Keratinocyte (primary cell): ENCODE data around the gene HERPUD1. TPM values are rescaled to one million over a fixed set of nuclear protein-coding genes. Genes with fewer than 3 reads are reported as not detected.

Experiments used
- DNase-seq: peaks from one replicate; pipeline ENCODE4 v3.0.0-alpha.2; 2011; ENCODE audit warnings: low read depth, missing footprints, low spot score
- FAIRE-seq: peaks from 2 replicates; lab custom pipeline; 2011; peaks lifted over from hg19 to GRCh38; lab: Jason Lieb, UNC
- H2AFZ ChIP-seq: 2 replicates; pipeline ENCODE4 v1.6.0; 2012; ENCODE audit warnings: low read length, control low read depth, inconsistent platforms; ENCODE audit not compliant: control insufficient read depth
- H3K27ac ChIP-seq: 2 replicates; pipeline ENCODE4 v1.5.1; 2011; ENCODE audit warnings: low read length; ENCODE audit not compliant: control insufficient read depth, insufficient read depth
- H3K27me3 ChIP-seq: 3 replicates; pipeline ENCODE4 v1.6.0; 2011; ENCODE audit warnings: low read length; ENCODE audit not compliant: control insufficient read depth, insufficient read depth; ENCODE audit errors: extremely low read depth
- H3K36me3 ChIP-seq, 2 experiments: 2 replicates in 1 of 2; 3 replicates in 1 of 2; pipeline ENCODE4 v1.5.1; 2011; ENCODE audit warnings: low read length in 2 of 2, mild to moderate bottlenecking in 1 of 2; ENCODE audit not compliant: control insufficient read depth in 2 of 2, insufficient read depth in 2 of 2; ENCODE audit errors: extremely low read depth in 1 of 2
- H3K4me1 ChIP-seq: 3 replicates; pipeline ENCODE4 v1.5.1; 2011; ENCODE audit warnings: low read length; ENCODE audit not compliant: control insufficient read depth, insufficient read depth; ENCODE audit errors: extremely low read depth
- H3K4me2 ChIP-seq: 3 replicates; pipeline ENCODE4 v1.6.0; 2011; ENCODE audit warnings: low read depth, low read length; ENCODE audit not compliant: control insufficient read depth, insufficient read depth; ENCODE audit errors: extremely low read depth
- H3K4me3 ChIP-seq, 3 experiments: fragments of 200-600 bp in 1 of 3; sonication (generic) in 1 of 3; 2 replicates in 2 of 3; 3 replicates in 1 of 3; pipeline ENCODE4 v1.5.1; 2011 to 2016; ENCODE audit warnings: low read length in 3 of 3, mild to moderate bottlenecking in 3 of 3, control low read depth in 2 of 3, inconsistent platforms in 1 of 3, low read depth in 1 of 3, mixed read lengths in 1 of 3, mixed run types in 1 of 3, moderate library complexity in 1 of 3; ENCODE audit not compliant: control insufficient read depth in 2 of 3, insufficient read depth in 2 of 3; ENCODE audit errors: extremely low read depth in 1 of 3
- H3K79me2 ChIP-seq: 2 replicates; pipeline ENCODE4 v1.6.0; 2012; ENCODE audit warnings: low read length; ENCODE audit not compliant: control insufficient read depth, insufficient read depth
- H3K9ac ChIP-seq: 3 replicates; pipeline ENCODE4 v1.6.0; 2011; ENCODE audit warnings: low read length; ENCODE audit not compliant: control insufficient read depth, insufficient read depth; ENCODE audit errors: extremely low read depth
- H3K9me1 ChIP-seq: 3 replicates; pipeline ENCODE4 v1.6.0; 2011; ENCODE audit warnings: low read length; ENCODE audit not compliant: control insufficient read depth, insufficient read depth; ENCODE audit errors: extremely low read depth
- H3K9me3 ChIP-seq: 2 replicates; pipeline ENCODE4 v1.5.1; 2012; ENCODE audit warnings: low read depth, low read length; ENCODE audit not compliant: control insufficient read depth
- H4K20me1 ChIP-seq: 3 replicates; pipeline ENCODE4 v1.6.0; 2011; ENCODE audit warnings: low read length; ENCODE audit not compliant: control insufficient read depth, insufficient read depth; ENCODE audit errors: extremely low read depth
- EZH2 ChIP-seq: IDR thresholded peaks from one replicate; pipeline ENCODE4 v1.6.1; 2012; ENCODE audit warnings: inconsistent platforms, mild to moderate bottlenecking, low read length, moderate library complexity
- dilution Hi-C: fragments of 300-500 bp; cut with MboI; formaldehyde crosslinking; loops from one replicate; pipeline ENCODE4 v1.7.0; 2020; ENCODE audit warnings: low sequenced_read_pairs; ENCODE audit not compliant: extremely low pct_ligation_motif_present
- polyA plus RNA-seq, 5 experiments: library from polyadenylated mRNA; depleted of rRNA in 3 of 5; stranded (reverse) in 3 of 5; stranded (forward) in 1 of 5; unstranded in 1 of 5; fragments of >200 nt; gene quantifications; 1 replicate in 1 of 5; 2 replicates in 3 of 5; 3 replicates in 1 of 5; pipeline versions ENCODE4 v1.2.1 to v1.2.3, GENCODE V29; 2011 to 2012; ENCODE audit warnings: missing spikeins in 2 of 5, low read depth in 1 of 5, low replicate concordance in 1 of 5
- TF ChIP-seq, protein P1 (sequence below), 3 experiments: IDR thresholded peaks in 1 of 3; conservative IDR thresholded peaks in 1 of 3; optimal IDR thresholded peaks in 1 of 3; 2 replicates in 2 of 3; 3 replicates in 1 of 3; pipeline versions ENCODE3 to v1.5.1; 2011; ENCODE audit warnings: low read length in 3 of 3, mild to moderate bottlenecking in 3 of 3, moderate library complexity in 2 of 3, control low read depth in 1 of 3, inconsistent platforms in 1 of 3; ENCODE audit not compliant: insufficient read depth in 2 of 3; ENCODE audit errors: extremely low read depth in 1 of 3

HERPUD1 gene
- polyA plus RNA-seq, 1 donor (not counting 4 experiments of a cell fraction or from before 2014, with no cell fraction given) = 183 TPM

DNA sequence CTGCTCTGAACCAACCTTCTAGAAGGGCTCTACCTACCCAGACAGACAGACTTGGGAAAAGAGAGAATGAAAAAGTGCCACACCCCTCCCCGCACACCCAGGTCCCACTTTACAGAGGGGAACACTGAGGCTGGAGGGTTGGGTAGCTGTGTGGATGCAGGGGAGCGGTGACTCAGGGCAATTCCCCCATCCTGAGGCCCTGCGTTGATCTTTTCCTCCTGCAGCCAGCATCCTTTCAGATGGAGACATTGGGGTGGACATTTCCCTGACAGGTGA is 39.8 kb downstream of the HERPUD1 start:
- FAIRE-seq (no peak), DNase-seq (no peak)
- peaks cover 20% of the 10 kb centered on the region for H3K27me3 ChIP-seq
- no peak overlapping the region for H3K4me3 ChIP-seq
- no peaks in the 10 kb centered on the region for H3K9me1 ChIP-seq
- H3K9me3 ChIP-seq = no peaks in the 10 kb centered on the region
- no peak overlapping the region for H3K27ac ChIP-seq
- TF ChIP-seq, protein P1, sequence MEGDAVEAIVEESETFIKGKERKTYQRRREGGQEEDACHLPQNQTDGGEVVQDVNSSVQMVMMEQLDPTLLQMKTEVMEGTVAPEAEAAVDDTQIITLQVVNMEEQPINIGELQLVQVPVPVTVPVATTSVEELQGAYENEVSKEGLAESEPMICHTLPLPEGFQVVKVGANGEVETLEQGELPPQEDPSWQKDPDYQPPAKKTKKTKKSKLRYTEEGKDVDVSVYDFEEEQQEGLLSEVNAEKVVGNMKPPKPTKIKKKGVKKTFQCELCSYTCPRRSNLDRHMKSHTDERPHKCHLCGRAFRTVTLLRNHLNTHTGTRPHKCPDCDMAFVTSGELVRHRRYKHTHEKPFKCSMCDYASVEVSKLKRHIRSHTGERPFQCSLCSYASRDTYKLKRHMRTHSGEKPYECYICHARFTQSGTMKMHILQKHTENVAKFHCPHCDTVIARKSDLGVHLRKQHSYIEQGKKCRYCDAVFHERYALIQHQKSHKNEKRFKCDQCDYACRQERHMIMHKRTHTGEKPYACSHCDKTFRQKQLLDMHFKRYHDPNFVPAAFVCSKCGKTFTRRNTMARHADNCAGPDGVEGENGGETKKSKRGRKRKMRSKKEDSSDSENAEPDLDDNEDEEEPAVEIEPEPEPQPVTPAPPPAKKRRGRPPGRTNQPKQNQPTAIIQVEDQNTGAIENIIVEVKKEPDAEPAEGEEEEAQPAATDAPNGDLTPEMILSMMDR (optimal IDR thresholded peaks at IDR 0.05 in 1 of 3, IDR thresholded peaks at IDR 0.05 in 1 of 3, conservative IDR thresholded peaks at IDR 0.05 in 1 of 3; ENCODE audit: extremely low read depth in 1 of 3, insufficient read depth in 2 of 3, low read length in 3 of 3) = no peak
- no peak for TF ChIP-seq EZH2
- no peak overlapping the region for H3K9ac ChIP-seq
- dilution Hi-C loops = no loop called here
- H3K36me3 ChIP-seq = no peaks in the 10 kb centered on the region
- H3K4me2 ChIP-seq = no peak overlapping the region
- no peaks in the 10 kb centered on the region for H4K20me1 ChIP-seq
- H3K79me2 ChIP-seq = no peaks in the 10 kb centered on the region
- H3K4me1 ChIP-seq = no peaks in the 10 kb centered on the region
- no peak overlapping the region for H2AFZ ChIP-seq

DNA sequence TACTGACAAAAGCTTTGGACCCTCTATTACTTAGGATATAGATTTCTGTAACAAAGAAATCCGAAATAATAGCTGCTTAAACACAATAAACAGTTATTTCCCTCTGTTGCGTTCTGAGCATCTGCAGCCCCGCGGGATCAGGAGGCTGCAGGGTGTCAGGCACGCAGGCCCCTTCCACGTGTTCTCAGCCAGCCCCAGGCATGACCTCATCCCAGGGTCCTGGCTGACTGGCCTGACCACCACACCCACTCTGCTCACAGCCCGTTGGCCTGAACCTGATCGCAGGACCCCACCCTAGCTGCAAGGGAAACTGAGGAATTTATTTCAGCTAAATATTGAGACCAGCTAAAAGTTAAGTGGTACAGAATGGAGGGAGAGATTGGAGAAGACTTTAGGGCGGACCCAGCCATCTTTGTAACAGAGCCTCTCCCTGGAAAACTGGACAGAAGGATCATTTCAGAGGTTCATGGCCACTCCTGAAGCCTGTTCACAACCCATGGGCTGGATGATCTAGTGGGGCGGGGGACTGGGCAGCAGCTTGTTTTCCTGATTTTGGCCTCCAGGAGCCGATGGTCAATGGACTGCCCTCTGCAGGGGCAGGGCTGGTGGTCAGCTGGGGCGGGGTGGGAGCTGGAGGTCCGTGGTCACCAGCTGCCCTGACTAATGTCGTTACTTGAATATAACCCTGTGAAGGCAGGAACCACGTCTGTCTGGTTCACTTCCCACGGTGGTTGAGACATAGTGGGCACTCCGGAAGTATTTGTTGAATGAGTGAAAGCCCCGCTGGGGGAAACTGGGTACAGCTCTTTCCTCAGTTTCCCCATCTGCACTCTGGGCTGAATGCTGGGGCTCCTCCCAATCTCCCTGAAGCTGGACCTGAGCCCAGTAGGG is 40.7 kb downstream of the HERPUD1 start:
- Histone ChIP-seq H4K20me1 (no peaks in the 10 kb centered on the region), H3K9ac (no peak overlapping the region), H3K4me1 (no peaks in the 10 kb centered on the region), H3K4me2 (no peak overlapping the region), H3K9me3 (no peaks in the 10 kb centered on the region), H3K4me3 (no peak overlapping the region), H3K36me3 (no peaks in the 10 kb centered on the region), H3K9me1 (no peaks in the 10 kb centered on the region), H3K79me2 (no peaks in the 10 kb centered on the region), H3K27ac (no peak overlapping the region), H3K27me3 (peaks cover 20% of the 10 kb centered on the region), H2AFZ (no peak overlapping the region)
- no peak for FAIRE-seq
- TF ChIP-seq, protein P1 (optimal IDR thresholded peaks at IDR 0.05 in 1 of 3, IDR thresholded peaks at IDR 0.05 in 1 of 3, conservative IDR thresholded peaks at IDR 0.05 in 1 of 3; ENCODE audit: extremely low read depth in 1 of 3, insufficient read depth in 2 of 3, low read length in 3 of 3) = no peak
- no peak for TF ChIP-seq EZH2
- DNase-seq = no peak
- dilution Hi-C loops = no loop called here
